Measurements from ENCODE around the gene DUSP8. TPM values are rescaled to one million over a fixed set of nuclear protein-coding genes. Genes with fewer than 3 reads are reported as not detected.
A peak's percentile ranks its signal among the peaks of the same experiment; 100 is the strongest.

Gene DUSP8
- polyA plus RNA-seq, 2 of the 4 experiments (the other 2 are of a cell fraction): 0.72 to 2.6 TPM

GRCh38 chr11:1573077-1573902 is 1.2 kb upstream of the DUSP8 start (continued):
- no peak for TF ChIP-seq HEYL (CRISPR knock-in tag; IDR thresholded peaks at IDR 0.05)
- no peak for TF ChIP-seq RAD21 (conservative IDR thresholded peaks at IDR 0.05 in 1 of 2, IDR thresholded peaks at IDR 0.05 in 1 of 2)
- no peak for TF ChIP-seq JUNB (IDR thresholded peaks at IDR 0.05)
- TF ChIP-seq NPAS2 (CRISPR knock-in tag; IDR thresholded peaks at IDR 0.05; ENCODE audit: borderline replicate concordance): no peak
- TF ChIP-seq POLR2AphosphoS2 (conservative IDR thresholded peaks at IDR 0.05; ENCODE audit: low read length): no peak
- no peak for TF ChIP-seq EP300 (IDR thresholded peaks at IDR 0.05)
- TF ChIP-seq, protein P1, sequence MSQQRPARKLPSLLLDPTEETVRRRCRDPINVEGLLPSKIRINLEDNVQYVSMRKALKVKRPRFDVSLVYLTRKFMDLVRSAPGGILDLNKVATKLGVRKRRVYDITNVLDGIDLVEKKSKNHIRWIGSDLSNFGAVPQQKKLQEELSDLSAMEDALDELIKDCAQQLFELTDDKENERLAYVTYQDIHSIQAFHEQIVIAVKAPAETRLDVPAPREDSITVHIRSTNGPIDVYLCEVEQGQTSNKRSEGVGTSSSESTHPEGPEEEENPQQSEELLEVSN (IDR thresholded peaks at IDR 0.05; ENCODE audit: borderline replicate concordance, low read depth): no peak
- no peak for TF ChIP-seq EHF (CRISPR knock-in tag; IDR thresholded peaks at IDR 0.05)
- TF ChIP-seq FOSB (CRISPR knock-in tag; IDR thresholded peaks at IDR 0.05): no peak
- no peak for TF ChIP-seq HDAC2 (IDR thresholded peaks at IDR 0.05)
- no peak for TF ChIP-seq CEBPB (IDR thresholded peaks at IDR 0.05)

GRCh38 chr11:1571760-1572196 is 293 bp downstream of the DUSP8 start:
- WGBS (ENCODE audit: missing lambda C conversion rate): no CpG with 5 or more reads among the region's 91 CpGs
- ATAC-seq (no peak), FAIRE-seq (no peak), DNase-seq (ENCODE audit: low read depth in 1 of 2, low spot score in 1 of 2) (no peak)
- no peak for TF ChIP-seq RNF2 (IDR thresholded peaks at IDR 0.05; ENCODE audit: borderline replicate concordance, low read depth)
- Histone ChIP-seq H3K4me1 (peaks cover 37% of the 10 kb centered on the region), H3K9me3 (no peaks in the 10 kb centered on the region), H3K4me2 (peak overlapping the region; percentile 99), H3K4me3 (peak overlapping the region; percentile 74), H3K27ac (peak overlapping the region; percentile 89 to 95)
- ChIA-PET POLR2A (interaction anchor here (0.6 to 1.0 kb wide), 2 partner anchors 12 to 17 kb away, joined by 3 to 4 read pairs; no protein-coding TSS in a partner anchor), CTCF (interaction anchor here (1.3 to 26.3 kb wide), 2 partner anchors 12 to 29 kb away, joined by 3 to 719 read pairs; no protein-coding TSS in a partner anchor)

GRCh38 chr11:1570896-1571759 is 943 bp downstream of the DUSP8 start:
- FAIRE-seq (no peak), DNase-seq (ENCODE audit: low read depth in 1 of 2, low spot score in 1 of 2) (no peak), ATAC-seq (no peak)
- peak overlapping the region; percentile 74 for H3K4me3 ChIP-seq
- ChIA-PET CTCF (interaction anchor here (0.6 to 26.3 kb wide), 4 partner anchors 11 to 28 kb away, joined by 3 to 719 read pairs (median 3); no protein-coding TSS in a partner anchor), POLR2A (no interaction called here)
- H3K4me1 ChIP-seq: peaks cover 37% of the 10 kb centered on the region
- peak overlapping the region; percentile 89 to 95 for H3K27ac ChIP-seq
- H3K4me2 ChIP-seq: peak overlapping the region; percentile 99
- TF ChIP-seq HEYL (CRISPR knock-in tag; IDR thresholded peaks at IDR 0.05): no peak
- no peak for TF ChIP-seq KDM1A (IDR thresholded peaks at IDR 0.05; ENCODE audit: low read depth)
- TF ChIP-seq, protein P2, sequence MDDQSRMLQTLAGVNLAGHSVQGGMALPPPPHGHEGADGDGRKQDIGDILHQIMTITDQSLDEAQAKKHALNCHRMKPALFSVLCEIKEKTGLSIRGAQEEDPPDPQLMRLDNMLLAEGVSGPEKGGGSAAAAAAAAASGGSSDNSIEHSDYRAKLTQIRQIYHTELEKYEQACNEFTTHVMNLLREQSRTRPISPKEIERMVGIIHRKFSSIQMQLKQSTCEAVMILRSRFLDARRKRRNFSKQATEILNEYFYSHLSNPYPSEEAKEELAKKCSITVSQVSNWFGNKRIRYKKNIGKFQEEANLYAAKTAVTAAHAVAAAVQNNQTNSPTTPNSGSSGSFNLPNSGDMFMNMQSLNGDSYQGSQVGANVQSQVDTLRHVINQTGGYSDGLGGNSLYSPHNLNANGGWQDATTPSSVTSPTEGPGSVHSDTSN (IDR thresholded peaks at IDR 0.05): no peak
- TF ChIP-seq, protein P3, sequence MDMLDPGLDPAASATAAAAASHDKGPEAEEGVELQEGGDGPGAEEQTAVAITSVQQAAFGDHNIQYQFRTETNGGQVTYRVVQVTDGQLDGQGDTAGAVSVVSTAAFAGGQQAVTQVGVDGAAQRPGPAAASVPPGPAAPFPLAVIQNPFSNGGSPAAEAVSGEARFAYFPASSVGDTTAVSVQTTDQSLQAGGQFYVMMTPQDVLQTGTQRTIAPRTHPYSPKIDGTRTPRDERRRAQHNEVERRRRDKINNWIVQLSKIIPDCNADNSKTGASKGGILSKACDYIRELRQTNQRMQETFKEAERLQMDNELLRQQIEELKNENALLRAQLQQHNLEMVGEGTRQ (IDR thresholded peaks at IDR 0.05): no peak
- no peak for TF ChIP-seq CHD4 (IDR thresholded peaks at IDR 0.05; ENCODE audit: borderline replicate concordance)
- no peak for TF ChIP-seq CEBPB (IDR thresholded peaks at IDR 0.05)
- no peak for TF ChIP-seq HDAC2 (IDR thresholded peaks at IDR 0.05)
- no peak for TF ChIP-seq SMC3 (IDR thresholded peaks at IDR 0.05)
- no peak for TF ChIP-seq NPAS2 (CRISPR knock-in tag; IDR thresholded peaks at IDR 0.05; ENCODE audit: borderline replicate concordance)
- TF ChIP-seq HOXB13 (CRISPR knock-in tag; IDR thresholded peaks at IDR 0.05; ENCODE audit: low read depth): no peak
- TF ChIP-seq NFE2L2 (conservative IDR thresholded peaks at IDR 0.05; ENCODE audit: low read length): no peak
- no peak for TF ChIP-seq FOXS1 (CRISPR knock-in tag; IDR thresholded peaks at IDR 0.05)
- TF ChIP-seq EHF (CRISPR knock-in tag; IDR thresholded peaks at IDR 0.05): no peak
- no peak for TF ChIP-seq ZFP36 (IDR thresholded peaks at IDR 0.05; ENCODE audit: borderline replicate concordance, partially characterized antibody)
- TF ChIP-seq CBX8 (IDR thresholded peaks at IDR 0.05): no peak
- no peak for TF ChIP-seq MYC (IDR thresholded peaks at IDR 0.05; ENCODE audit: borderline replicate concordance, low read length)
- TF ChIP-seq KDM5A (IDR thresholded peaks at IDR 0.05): no peak
- no peak for TF ChIP-seq TFCP2L1 (CRISPR knock-in tag; IDR thresholded peaks at IDR 0.05)
- no peak for TF ChIP-seq ATOH8 (CRISPR knock-in tag; IDR thresholded peaks at IDR 0.05; ENCODE audit: low read depth)
- TF ChIP-seq HMGXB4 (CRISPR knock-in tag; IDR thresholded peaks at IDR 0.05; ENCODE audit: borderline replicate concordance): no peak
- WGBS (ENCODE audit: missing lambda C conversion rate): 60% methylated on average over 3 of the region's 58 CpGs
- no peaks in the 10 kb centered on the region for H3K9me3 ChIP-seq

Measured in A549 (cell line).